Measurements from ENCODE around the gene THAP9. TPM values are rescaled to one million over a fixed set of nuclear protein-coding genes. Genes with fewer than 3 reads are reported as not detected.
A peak's percentile ranks its signal among the peaks of the same experiment; 100 is the strongest.

Gene THAP9
- polyA plus RNA-seq, 3 donors, result 1.4 to 1.9 (median 1.4) TPM

- H3K9ac ChIP-seq (ENCODE audit: insufficient read depth, low read length, poor library complexity, severe bottlenecking), result no peak overlapping the region
- H3K9me3 Mint-ChIP-seq, result peaks cover 0 to under 1% (median 0%) of the 10 kb centered on the region in 7 donors
- TF ChIP-seq CTCF (IDR thresholded peaks at IDR 0.05), result no peak
These were observed 68.4 kb downstream of the THAP9 start for GRCh38 chr4:82968972-82969371.

GRCh38 chr4:82969414-82969813 is 68.9 kb downstream of the THAP9 start:
- H3K4me2 ChIP-seq (replicated peaks; ENCODE audit: extremely low read depth, low read length, poor library complexity, severe bottlenecking), result no peak overlapping the region

More at GRCh38 chr4:82968972-82969371, 68.4 kb downstream of the THAP9 start:
- no peak overlapping the region for H3K4me2 ChIP-seq (replicated peaks; ENCODE audit: extremely low read depth, low read length, poor library complexity, severe bottlenecking)
- Mint-ChIP-seq H3K4me1 (peaks cover 6% of the 10 kb centered on the region), H3K27ac (peak overlapping the region in 1 of 7 donors; percentile 44), H3K36me3 (peaks cover 64 to 70% of the 10 kb centered on the region in 2 donors), H3K4me3 (no peak overlapping the region), H3K27me3 (ENCODE audit: low read depth in 3 of 3) (no peaks in the 10 kb centered on the region)
- no peak overlapping the region for H2AFZ ChIP-seq (ENCODE audit: insufficient read depth, low read depth, low read length, poor library complexity, severe bottlenecking)
- H3K36me3 ChIP-seq (replicated peaks in 1 of 2; ENCODE audit: control insufficient read depth in 1 of 2, insufficient read depth in 2 of 2, low read length in 2 of 2), result peaks cover 31 to 80% of the 10 kb centered on the region in 2 donors
- H3K4me1 ChIP-seq (ENCODE audit: control insufficient read depth in 1 of 2, insufficient read depth in 2 of 2, low read length in 2 of 2), result no peaks in the 10 kb centered on the region
- H3K27ac ChIP-seq (ENCODE audit: low read depth in 1 of 2, low read length in 2 of 2), result peak overlapping the region in 1 of 2 donors; percentile 15
- no peaks in the 10 kb centered on the region for H3K9me3 ChIP-seq (replicated peaks in 1 of 2; ENCODE audit: control insufficient read depth in 1 of 2, insufficient read depth in 1 of 2, low read length in 2 of 2)
- 100% methylated on average over 1 of the region's 4 CpGs for whole genome bisulfite sequencing (ENCODE audit: insufficient coverage)
- no peaks in the 10 kb centered on the region for H4K20me1 ChIP-seq (ENCODE audit: insufficient read depth, low read length)
- DNase-seq, result no peak
- H3K79me2 ChIP-seq (ENCODE audit: insufficient read depth, low read length), result no peaks in the 10 kb centered on the region
- H3K27me3 ChIP-seq (ENCODE audit: control insufficient read depth in 2 of 2, insufficient read depth in 2 of 2, low read length in 2 of 2), result no peaks in the 10 kb centered on the region
- intact Hi-C loops (cut with micrococcal nuclease), result no loop called here
- no peak overlapping the region for H3K4me3 ChIP-seq (replicated peaks in 1 of 3; ENCODE audit: low read depth in 2 of 3, low read length in 3 of 3)

More at GRCh38 chr4:82969414-82969813, 68.9 kb downstream of the THAP9 start:
- H3K4me1 Mint-ChIP-seq, result peaks cover 6% of the 10 kb centered on the region
- no peak for TF ChIP-seq CTCF (IDR thresholded peaks at IDR 0.05)
- no peaks in the 10 kb centered on the region for H3K79me2 ChIP-seq (ENCODE audit: insufficient read depth, low read length)
- no CpG with 5 or more reads among the region's 2 CpGs for WGBS (ENCODE audit: insufficient coverage)
- no peaks in the 10 kb centered on the region for H3K4me1 ChIP-seq (ENCODE audit: control insufficient read depth in 1 of 2, insufficient read depth in 2 of 2, low read length in 2 of 2)
- H3K27me3 Mint-ChIP-seq (ENCODE audit: low read depth in 3 of 3), result no peaks in the 10 kb centered on the region
- no peak for DNase-seq
- no peak overlapping the region for H3K4me3 ChIP-seq (replicated peaks in 1 of 3; ENCODE audit: low read depth in 2 of 3, low read length in 3 of 3)
- peaks cover 28 to 79% of the 10 kb centered on the region in 2 donors for H3K36me3 ChIP-seq (replicated peaks in 1 of 2; ENCODE audit: control insufficient read depth in 1 of 2, insufficient read depth in 2 of 2, low read length in 2 of 2)
- no peaks in the 10 kb centered on the region for H3K9me3 ChIP-seq (replicated peaks in 1 of 2; ENCODE audit: control insufficient read depth in 1 of 2, insufficient read depth in 1 of 2, low read length in 2 of 2)
- no peak overlapping the region for H3K9ac ChIP-seq (ENCODE audit: insufficient read depth, low read length, poor library complexity, severe bottlenecking)
- no peak overlapping the region for H2AFZ ChIP-seq (ENCODE audit: insufficient read depth, low read depth, low read length, poor library complexity, severe bottlenecking)
- intact Hi-C loops (cut with micrococcal nuclease), result no loop called here
- no peaks in the 10 kb centered on the region for H3K27me3 ChIP-seq (ENCODE audit: control insufficient read depth in 2 of 2, insufficient read depth in 2 of 2, low read length in 2 of 2)
- no peaks in the 10 kb centered on the region for H4K20me1 ChIP-seq (ENCODE audit: insufficient read depth, low read length)
- no peak overlapping the region for H3K4me3 Mint-ChIP-seq
- no peaks in the 10 kb centered on the region for H3K9me3 Mint-ChIP-seq
- peaks cover 61 to 69% of the 10 kb centered on the region in 2 donors for H3K36me3 Mint-ChIP-seq
- H3K27ac ChIP-seq (ENCODE audit: low read depth in 1 of 2, low read length in 2 of 2), result peak overlapping the region in 1 of 2 donors; percentile 15
- H3K27ac Mint-ChIP-seq, result no peak overlapping the region

Small RNA genes within 50 kb of the gene (small RNA-seq; reads per million reads assigned to genes)
- gene RF00019 (ENCODE audit: insufficient read length, low read depth), result not detected

Other genes starting within 250 kb of the THAP9 start
- 1 to 10 TPM in 1 of 3 donors, under 1 TPM in 2; 0.28 to 1.3 (median 0.61) TPM for gene SCD5, start 101.9 kb upstream of the THAP9 start, polyA plus RNA-seq
- gene SEC31A, start 9.6 kb upstream of the THAP9 start, polyA plus RNA-seq, result 100 to 1,000 TPM in 2 of 3 donors, 10 to 100 TPM in 1; 74.8 to 120 (median 107) TPM
- gene LIN54, start 110.1 kb downstream of the THAP9 start, polyA plus RNA-seq, result 1 to 10 TPM; 2.9 to 6.4 (median 3.7) TPM
- gene COPS4, start 134.4 kb downstream of the THAP9 start, polyA plus RNA-seq, result 10 to 100 TPM; 16.0 to 54.7 (median 54.5) TPM
- gene PLAC8, start 214.0 kb downstream of the THAP9 start, polyA plus RNA-seq, result 100 to 1,000 TPM; 114 to 626 (median 170) TPM